ENCODE measurements around the gene AMH. TPM values are rescaled to one million over a fixed set of nuclear protein-coding genes. Genes with fewer than 3 reads are reported as not detected.
A peak's percentile ranks its signal among the peaks of the same experiment; 100 is the strongest.

AMH gene
- total RNA-seq, 2 donors from 2014 or later, result 0.50 to 2.7 TPM

GRCh38 chr19:2251106-2252054 is 2.3 kb downstream of the AMH start:
- Mint-ChIP-seq H3K36me3 (ENCODE audit: low read depth) (peaks cover 2% of the 10 kb centered on the region), H3K27me3 (no peaks in the 10 kb centered on the region), H3K4me1 (peaks cover 2% of the 10 kb centered on the region), H3K27ac (peak overlapping the region; percentile 43), H3K4me3 (peak overlapping the region; percentile 83)
- DNase-seq (no peak), ATAC-seq (peak; percentile 30)
- no peaks in the 10 kb centered on the region for H3K9me3 ChIP-seq (ENCODE audit: control insufficient read depth, low read length, poor library complexity, severe bottlenecking)

DNA sequence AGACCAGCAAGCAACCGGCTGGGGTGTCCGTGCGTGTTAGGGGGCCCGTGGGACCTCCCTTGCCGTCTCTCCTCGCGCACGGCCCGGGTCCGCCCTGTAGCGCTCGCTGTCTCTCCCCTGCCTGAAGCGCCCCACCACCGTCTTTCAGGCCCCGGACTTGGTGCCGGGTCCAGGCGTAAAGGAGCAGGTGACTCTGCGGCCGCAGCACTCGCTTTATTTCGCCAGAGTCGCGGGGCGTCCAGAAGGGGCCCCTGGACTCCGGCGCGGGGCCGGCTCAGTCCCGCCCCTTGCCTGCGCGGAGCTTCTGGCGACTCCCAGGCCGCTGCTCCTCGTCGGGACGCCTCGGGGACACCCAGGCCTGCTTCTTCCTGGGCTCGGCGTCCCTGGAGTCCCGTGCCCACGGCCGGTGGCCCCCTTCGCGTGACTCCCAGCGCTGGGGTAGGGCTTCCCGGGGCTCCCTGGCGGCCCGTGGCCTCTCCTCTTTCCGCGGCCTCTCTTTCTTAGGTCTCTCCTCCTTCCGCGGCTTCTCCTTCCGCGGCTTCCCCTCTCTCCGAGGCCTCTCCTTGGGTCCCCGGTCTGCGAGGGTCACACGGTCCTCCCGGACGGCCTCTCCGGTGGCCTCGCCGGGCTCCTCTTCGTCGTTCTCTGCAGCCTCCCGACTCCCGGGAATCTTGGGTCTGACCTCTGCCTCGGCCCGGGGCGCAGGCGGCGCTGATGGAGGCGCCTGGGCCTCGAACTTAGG is 3.1 kb downstream of the AMH start:
- DNase-seq (no peak), ATAC-seq (no peak)
- Mint-ChIP-seq H3K4me1 (peaks cover 2% of the 10 kb centered on the region), H3K36me3 (ENCODE audit: low read depth) (peaks cover 2% of the 10 kb centered on the region), H3K27me3 (no peaks in the 10 kb centered on the region), H3K27ac (peak overlapping the region; percentile 43), H3K4me3 (peak overlapping the region; percentile 83)
- H3K9me3 ChIP-seq (ENCODE audit: control insufficient read depth, low read length, poor library complexity, severe bottlenecking), result no peaks in the 10 kb centered on the region

DNA sequence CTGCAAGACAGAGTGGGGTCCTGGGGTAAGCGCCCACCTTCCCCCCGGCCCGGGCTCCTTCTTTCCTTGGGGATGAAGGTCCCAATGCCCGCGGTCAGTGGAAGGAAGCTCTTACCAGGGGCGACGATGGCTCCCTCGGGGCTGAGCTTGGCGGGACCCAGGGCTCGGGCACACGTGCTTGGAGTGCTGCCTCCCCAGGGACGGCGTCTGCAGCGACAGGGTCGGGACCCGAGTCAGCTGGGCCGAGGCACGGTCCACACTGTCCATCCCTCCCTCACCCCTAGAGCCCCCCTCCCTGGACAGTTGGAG is 3.6 kb downstream of the AMH start:
- no peak for DNase-seq
- Mint-ChIP-seq H3K36me3 (ENCODE audit: low read depth) (peaks cover 2% of the 10 kb centered on the region), H3K4me1 (peaks cover 2% of the 10 kb centered on the region), H3K27me3 (no peaks in the 10 kb centered on the region), H3K27ac (peak overlapping the region; percentile 43), H3K4me3 (peak overlapping the region; percentile 83)
- H3K9me3 ChIP-seq (ENCODE audit: control insufficient read depth, low read length, poor library complexity, severe bottlenecking), result no peaks in the 10 kb centered on the region
- no peak for ATAC-seq

- H3K4me3 Mint-ChIP-seq, result peak overlapping the region; percentile 83
- H3K4me1 Mint-ChIP-seq, result peaks cover 2% of the 10 kb centered on the region
- no peak for DNase-seq
- peak overlapping the region; percentile 43 for H3K27ac Mint-ChIP-seq
- peaks cover 2% of the 10 kb centered on the region for H3K36me3 Mint-ChIP-seq (ENCODE audit: low read depth)
- no peaks in the 10 kb centered on the region for H3K27me3 Mint-ChIP-seq
- H3K9me3 ChIP-seq (ENCODE audit: control insufficient read depth, low read length, poor library complexity, severe bottlenecking), result no peaks in the 10 kb centered on the region
- peak; percentile 39 for ATAC-seq
These were observed 4.3 kb downstream of the AMH start for GRCh38 chr19:2253106-2254063.

- Mint-ChIP-seq H3K27ac (no peak overlapping the region), H3K4me1 (peaks cover 3% of the 10 kb centered on the region), H3K36me3 (ENCODE audit: low read depth) (peaks cover 2% of the 10 kb centered on the region), H3K27me3 (no peaks in the 10 kb centered on the region), H3K4me3 (peak overlapping the region; percentile 66)
- H3K9me3 ChIP-seq (ENCODE audit: control insufficient read depth, low read length, poor library complexity, severe bottlenecking), result no peaks in the 10 kb centered on the region
- no peak for DNase-seq
- no peak for ATAC-seq
These were observed 5.1 kb downstream of the AMH start for GRCh38 chr19:2254064-2254872.

GRCh38 chr19:2255112-2255845 is 6.2 kb downstream of the AMH start:
- Mint-ChIP-seq H3K4me3 (no peak overlapping the region), H3K27me3 (no peaks in the 10 kb centered on the region), H3K36me3 (ENCODE audit: low read depth) (peaks cover 3% of the 10 kb centered on the region), H3K27ac (no peak overlapping the region), H3K4me1 (peaks cover 5% of the 10 kb centered on the region)
- no peak for ATAC-seq
- H3K9me3 ChIP-seq (ENCODE audit: control insufficient read depth, low read length, poor library complexity, severe bottlenecking), result no peaks in the 10 kb centered on the region
- DNase-seq, result no peak

DNA sequence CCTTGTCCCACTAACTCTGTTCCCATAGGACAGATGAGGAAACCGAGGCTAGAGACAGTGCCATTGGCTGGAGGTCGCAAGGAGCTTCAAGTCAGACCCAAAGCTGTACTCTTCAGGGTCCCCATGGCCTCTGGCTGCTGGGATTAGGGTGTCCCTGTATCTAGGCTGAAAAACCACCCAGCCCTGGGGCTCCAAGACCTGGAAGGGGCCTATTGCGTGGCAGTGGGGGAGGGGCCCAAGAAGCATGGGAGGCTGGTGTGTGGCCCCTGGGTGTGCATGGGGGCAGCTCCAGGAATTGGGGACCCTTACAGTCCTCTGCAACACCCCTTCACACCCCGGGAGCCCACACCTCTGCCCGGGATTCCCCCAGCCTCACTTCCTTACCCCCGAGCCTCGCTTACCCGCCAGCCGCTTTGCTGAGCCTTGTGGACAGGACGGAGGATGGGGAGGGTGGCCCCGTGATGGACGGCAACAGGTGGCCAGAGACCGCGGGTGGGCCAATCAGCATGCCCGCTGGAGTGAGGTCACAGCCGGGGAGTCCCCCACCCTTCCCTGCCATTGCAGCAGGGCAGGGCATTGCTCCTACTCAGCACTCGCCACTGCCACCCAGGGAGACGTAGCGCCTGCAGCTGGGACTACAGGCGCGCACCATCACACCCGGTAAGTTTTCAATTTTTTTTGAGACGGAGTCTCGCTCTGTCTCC is 7.0 kb downstream of the AMH start, which contains the start of gene JSRP1:
JSRP1 (minus strand) TSS at position 436 of the 704 bp plus-strand sequence. CDS start 1,103 bp downstream, outside the sequence.
- DNase-seq (no peak), ATAC-seq (peak; percentile 8)
- Mint-ChIP-seq H3K4me1 (peaks cover 6% of the 10 kb centered on the region), H3K27me3 (no peaks in the 10 kb centered on the region), H3K4me3 (no peak within 1 kb of the TSS), H3K27ac (peak within 1 kb of the TSS; percentile 96), H3K36me3 (ENCODE audit: low read depth) (peaks cover 4% of the 10 kb centered on the region)
- no peaks in the 10 kb centered on the region for H3K9me3 ChIP-seq (ENCODE audit: control insufficient read depth, low read length, poor library complexity, severe bottlenecking)

DNA sequence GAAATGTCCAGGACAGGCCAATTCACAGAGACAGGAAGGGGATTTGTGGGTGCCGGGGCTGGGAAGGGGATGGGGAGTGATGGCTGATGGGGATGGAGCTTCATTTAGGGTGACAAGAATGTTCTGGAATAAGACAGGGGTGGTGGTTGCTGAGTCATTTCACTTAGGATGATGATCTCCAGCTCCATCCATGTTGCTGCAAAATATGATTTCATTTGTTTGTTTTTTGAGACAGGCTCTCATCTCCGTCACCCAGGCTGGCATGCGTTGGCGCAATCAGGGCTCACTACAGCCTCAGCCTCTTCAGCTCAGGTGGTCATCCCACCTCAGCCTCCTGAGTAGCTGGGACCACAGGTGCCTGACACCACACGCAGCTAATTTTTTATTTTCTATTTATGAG is 10.2 kb downstream of the AMH start:
- Mint-ChIP-seq H3K36me3 (ENCODE audit: low read depth) (peaks cover 2% of the 10 kb centered on the region), H3K27ac (peak overlapping the region; percentile 96), H3K27me3 (no peaks in the 10 kb centered on the region), H3K4me3 (peak overlapping the region; percentile 52), H3K4me1 (peaks cover 6% of the 10 kb centered on the region)
- DNase-seq (no peak), ATAC-seq (no peak)
- H3K9me3 ChIP-seq (ENCODE audit: control insufficient read depth, low read length, poor library complexity, severe bottlenecking), result no peaks in the 10 kb centered on the region

DNA sequence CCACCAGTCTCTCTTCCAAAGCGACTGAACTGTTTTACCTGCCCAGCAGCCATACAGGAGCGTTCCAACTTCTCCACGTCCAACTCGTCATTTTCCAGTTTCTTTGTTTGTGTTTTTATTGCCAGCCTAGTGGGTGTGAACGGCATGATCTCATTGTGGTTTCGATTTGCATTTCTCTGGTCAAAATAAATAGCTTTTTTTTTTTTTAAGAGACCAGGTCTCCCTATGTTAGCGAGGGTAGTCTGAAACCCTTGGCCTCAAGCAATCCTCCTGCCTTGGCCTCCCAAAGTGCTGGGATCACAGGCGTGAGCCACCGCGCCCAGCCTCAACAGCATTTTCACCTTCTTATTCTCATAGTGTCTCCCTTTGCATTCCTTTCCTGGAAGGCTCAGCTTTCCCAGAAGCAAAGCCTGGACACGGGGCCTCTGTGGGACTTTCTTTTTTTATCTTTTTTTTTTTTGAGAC is 11.2 kb downstream of the AMH start:
- Mint-ChIP-seq H3K4me1 (peaks cover 6% of the 10 kb centered on the region), H3K36me3 (ENCODE audit: low read depth) (peaks cover 2% of the 10 kb centered on the region), H3K27ac (peak overlapping the region; percentile 96), H3K4me3 (peak overlapping the region; percentile 82), H3K27me3 (no peaks in the 10 kb centered on the region)
- DNase-seq (no peak), ATAC-seq (peak; percentile 26)
- H3K9me3 ChIP-seq (ENCODE audit: control insufficient read depth, low read length, poor library complexity, severe bottlenecking), result no peaks in the 10 kb centered on the region

DNA sequence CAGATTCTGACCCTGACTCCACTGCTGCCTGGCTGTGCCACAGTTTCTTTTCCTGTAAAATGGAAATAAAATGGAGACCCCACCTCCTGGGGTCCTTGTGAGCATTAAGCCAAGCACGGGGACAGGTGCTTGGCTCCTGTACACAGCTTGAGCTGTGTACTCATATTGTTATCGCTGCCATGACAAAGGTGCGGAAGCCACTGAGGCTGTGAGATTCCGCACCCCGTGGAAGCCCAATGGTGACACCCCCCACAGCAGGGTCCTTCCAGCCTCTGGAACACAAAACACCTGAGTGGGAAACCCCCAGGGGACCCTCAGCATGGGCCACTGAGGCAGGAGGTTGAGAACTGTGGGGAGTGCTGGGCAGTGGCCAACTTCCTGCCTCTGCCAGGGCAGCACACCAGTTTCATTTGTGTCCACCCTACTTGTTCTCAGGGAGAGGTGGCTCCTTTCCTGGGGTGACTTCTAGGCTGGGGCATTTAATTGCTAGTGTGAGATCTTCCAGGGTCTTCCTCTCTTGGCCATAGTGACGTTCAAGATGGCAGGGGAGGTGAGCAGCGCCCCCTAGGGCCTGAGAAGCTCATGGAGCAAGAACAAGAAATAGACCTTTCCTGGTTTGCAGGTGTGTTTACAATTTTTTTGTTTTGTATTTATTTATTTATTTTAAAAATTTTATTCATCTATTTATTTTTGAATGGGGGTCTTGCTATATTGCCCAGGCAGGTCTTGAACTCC is 12.5 kb downstream of the AMH start:
- peak overlapping the region; percentile 55 for H3K4me3 Mint-ChIP-seq
- H3K36me3 Mint-ChIP-seq (ENCODE audit: low read depth), result peaks cover 2% of the 10 kb centered on the region
- ATAC-seq (no peak), DNase-seq (peak in 1 of 3 donors; percentile 45)
- H3K27ac Mint-ChIP-seq, result peak overlapping the region; percentile 96
- H3K27me3 Mint-ChIP-seq, result no peaks in the 10 kb centered on the region
- H3K9me3 ChIP-seq (ENCODE audit: control insufficient read depth, low read length, poor library complexity, severe bottlenecking), result no peaks in the 10 kb centered on the region
- peaks cover 10% of the 10 kb centered on the region for H3K4me1 Mint-ChIP-seq
